Activated naive CD8-positive, alpha-beta T cell treated with anti-CD3 and anti-CD28 coated beads, Interleukin-2, amount 50 U/mL, for 16 hours (primary cell): ENCODE measurements around the gene USP2.

ENCODE experiments used
- DNase-seq: peaks from one replicate; pipeline ENCODE4 v3.0.0-alpha.2; 2020; ENCODE audit warnings: low read depth, low spot score

USP2 gene

DNA sequence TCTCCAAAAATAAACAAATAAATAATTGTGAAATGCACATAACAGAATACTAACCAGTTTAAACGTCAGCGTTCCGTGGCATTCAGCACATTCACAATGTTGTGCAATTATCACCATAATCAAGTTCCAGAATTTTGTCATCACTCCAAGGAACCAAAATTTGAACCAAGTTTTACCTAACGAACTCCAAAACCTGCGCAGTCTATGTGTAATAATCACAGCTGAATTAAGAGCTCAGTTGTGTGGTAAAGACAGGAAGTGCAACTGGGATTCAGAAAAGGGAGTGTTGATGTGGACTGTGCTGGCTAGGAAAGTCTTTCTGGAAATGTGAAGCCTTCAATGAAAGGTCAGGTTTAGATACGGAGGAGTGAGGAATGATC is 59.1 kb downstream of the USP2 start:
- no peak for DNase-seq

DNA sequence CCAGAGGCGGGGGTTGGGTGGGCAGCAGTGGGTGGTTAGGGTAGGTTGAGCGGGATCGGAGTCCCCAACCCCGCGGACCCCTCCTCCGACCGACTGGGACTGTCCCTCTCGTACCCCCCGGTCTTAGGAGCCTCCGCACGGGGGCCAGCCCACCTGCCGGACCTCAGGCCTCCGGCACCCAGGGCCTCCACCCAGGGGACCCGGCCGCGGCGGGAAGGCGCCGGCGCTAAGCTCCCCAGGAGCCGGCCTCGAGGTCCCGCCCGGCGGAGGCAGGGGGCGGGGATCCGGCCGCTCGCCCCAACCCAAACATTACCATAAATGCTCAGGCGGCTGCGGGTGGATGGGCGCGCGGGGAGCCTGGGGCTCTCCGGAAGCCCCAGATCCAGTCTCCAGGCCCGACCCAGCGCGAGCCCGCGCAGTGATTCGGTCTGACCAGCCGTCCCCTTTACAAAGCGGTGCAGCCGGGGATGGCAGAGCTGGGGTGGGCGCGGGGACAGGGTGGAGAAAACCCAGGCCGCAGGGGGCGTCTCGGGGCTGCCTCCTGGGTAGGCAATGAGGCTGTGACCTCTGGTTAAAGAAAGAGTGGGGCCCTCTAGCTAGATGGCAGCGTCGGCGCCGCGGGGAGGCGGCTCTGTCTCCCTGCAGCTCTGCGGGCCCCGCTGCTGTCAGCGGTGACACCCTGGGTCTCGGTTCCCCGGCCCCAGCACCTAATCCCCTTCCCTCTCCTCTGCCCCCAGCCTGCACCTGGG is 60.5 kb downstream of the USP2 start:
- DNase-seq = no peak

DNA sequence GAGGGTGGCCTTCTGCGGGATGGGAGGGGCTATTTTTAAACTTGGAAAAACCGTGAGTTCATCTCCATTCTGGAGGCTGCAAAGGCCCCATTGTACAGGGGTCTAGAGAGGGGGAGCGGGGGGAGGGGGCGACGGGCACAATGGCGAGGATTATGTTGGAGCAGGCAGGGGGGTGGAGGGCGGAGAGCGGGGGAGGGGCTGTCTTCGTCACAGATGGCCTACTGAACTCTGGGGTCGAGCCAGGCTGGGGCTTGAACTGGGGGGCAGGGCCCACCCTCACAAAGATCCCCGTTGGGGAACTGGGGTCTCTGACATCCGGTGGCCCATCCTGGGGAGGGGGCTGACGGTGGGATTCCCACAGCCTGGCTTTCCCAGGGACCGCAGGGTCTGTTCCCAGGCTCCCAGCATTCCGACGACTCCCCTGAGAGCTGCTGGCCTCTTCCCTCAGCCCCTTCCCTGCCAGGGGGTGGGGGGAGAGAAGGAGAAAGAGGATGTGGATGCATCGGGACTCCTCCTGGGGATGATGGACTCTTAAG is 61.2 kb downstream of the USP2 start:
- DNase-seq = no peak

DNA sequence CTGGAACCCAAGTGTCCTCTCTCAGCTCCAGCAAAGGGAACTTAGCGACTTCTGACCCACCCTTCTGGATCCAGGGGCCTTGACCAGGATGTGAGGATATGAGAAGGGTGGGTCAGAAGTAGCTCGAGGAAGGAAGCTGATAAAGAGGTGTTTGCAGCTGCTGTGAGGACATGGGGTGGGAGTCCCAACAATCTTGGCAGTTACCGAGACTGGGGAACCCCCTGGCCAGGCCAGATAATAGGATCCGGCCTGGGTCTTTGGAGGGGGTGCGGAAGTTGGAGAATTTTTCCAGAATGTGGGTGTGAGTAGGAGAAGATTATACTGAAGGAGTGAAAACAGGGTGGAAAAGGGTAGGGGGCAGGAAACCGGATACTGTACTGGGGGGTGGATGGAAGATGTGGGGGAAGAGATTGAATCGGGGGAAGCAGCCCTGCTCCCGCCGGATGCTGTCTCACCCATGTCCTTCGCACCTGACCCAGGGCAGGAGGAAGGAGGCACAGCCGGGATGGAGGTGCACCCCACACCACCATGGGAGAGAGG is 61.7 kb downstream of the USP2 start:
- DNase-seq = no peak

DNA sequence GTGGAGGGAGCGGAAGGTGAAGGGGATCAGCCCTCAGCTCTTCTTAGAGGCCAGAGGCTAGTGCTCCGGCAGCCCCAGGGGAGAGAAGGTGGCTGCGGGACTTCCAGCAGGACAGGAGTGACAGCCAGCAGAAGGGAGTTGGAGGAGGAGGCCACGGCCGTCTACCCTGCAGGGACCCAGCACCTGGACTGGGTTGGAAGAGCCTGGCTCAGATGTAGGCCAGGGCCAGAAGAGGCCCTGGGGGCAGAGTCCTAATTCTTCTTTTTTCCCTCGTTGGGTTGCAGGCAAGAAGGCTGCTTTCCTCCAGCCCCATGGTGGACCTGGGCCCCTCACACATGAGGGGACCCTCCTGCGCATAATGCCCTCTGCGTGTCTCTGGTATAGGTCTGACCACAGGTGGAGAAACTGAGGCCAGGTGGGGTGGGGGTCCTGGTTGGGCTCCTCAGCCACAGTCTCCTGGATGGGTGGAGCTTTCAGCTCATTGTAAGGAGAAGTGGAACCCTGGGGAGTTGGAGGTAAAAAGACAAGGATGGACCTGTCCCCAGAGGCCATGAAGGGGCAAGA is 62.3 kb downstream of the USP2 start:
- no peak for DNase-seq

DNA sequence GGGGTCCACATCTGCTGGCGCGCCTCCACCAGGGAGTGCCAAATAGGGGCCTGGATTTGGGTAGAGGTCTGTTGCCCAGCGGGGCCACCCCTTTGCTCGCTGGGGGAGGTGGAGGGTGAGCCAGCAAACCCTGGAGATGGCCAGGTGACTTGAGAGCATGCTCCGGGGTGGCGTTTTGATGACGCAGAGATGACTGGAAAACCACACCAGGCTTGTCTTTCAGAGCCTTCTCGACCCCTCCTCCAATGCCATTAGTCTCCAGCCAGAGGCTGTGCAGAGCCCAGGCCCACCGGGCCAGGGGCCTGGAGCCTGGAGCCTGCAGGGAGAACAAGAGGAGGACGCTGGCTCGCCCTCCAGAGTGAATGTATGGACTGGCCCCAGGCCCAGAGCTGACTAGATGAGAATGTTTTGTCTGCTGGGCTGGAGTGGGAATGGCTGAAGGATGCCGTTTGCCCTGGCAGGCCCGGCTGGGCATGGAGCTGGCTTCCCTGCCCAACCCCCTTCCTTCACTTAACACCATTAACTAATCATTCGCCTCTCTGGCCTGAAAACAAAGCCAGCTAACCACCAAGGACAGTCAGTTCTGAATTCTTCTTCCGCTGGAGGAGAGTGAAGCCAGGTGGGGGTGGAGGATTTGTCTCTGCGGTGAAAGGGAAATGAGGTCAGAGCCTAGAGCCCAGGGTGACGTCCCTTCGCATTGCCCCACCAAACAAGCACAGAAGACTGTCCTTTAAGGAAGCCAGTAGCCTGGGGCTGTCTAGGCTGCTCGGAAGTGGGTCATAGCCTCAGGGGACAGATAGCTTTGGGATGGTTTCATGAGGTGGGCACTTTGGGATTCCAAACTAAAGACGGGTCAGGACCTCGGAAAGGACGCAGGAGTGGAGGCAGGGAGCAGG is 63.0 kb downstream of the USP2 start:
- DNase-seq = no peak

DNA sequence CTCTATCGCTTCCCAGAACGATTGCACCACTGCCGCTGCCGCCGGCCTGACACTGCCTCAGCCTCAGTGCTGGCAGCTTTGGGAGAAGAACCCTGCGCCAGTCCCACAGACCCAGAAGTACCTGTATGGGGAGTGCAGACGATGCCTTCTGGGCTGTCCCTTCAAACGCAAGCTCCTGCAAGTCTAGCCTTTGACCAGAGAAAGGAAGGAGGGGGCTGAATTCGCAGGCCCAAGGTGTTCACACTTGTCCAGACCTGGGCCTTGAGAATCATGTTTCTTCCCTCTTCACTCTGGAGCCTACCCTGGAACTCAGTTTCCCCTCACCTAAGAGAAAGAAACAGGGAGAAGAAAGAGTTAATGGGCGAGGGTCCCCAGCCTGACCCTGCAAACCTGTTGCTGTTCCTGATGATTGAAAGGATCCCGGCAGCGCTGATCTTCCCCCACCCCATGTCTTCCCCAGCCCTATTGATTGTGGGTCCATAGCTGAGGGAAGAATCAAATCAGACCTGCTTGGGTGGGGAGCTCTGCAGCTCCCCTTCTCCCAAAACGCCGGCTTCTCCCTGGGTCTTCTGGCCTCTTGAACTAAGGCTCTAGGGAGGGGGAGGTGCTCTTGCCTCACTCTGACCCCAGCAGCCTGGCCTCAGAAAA is 63.8 kb downstream of the USP2 start:
- DNase-seq = no peak

DNA sequence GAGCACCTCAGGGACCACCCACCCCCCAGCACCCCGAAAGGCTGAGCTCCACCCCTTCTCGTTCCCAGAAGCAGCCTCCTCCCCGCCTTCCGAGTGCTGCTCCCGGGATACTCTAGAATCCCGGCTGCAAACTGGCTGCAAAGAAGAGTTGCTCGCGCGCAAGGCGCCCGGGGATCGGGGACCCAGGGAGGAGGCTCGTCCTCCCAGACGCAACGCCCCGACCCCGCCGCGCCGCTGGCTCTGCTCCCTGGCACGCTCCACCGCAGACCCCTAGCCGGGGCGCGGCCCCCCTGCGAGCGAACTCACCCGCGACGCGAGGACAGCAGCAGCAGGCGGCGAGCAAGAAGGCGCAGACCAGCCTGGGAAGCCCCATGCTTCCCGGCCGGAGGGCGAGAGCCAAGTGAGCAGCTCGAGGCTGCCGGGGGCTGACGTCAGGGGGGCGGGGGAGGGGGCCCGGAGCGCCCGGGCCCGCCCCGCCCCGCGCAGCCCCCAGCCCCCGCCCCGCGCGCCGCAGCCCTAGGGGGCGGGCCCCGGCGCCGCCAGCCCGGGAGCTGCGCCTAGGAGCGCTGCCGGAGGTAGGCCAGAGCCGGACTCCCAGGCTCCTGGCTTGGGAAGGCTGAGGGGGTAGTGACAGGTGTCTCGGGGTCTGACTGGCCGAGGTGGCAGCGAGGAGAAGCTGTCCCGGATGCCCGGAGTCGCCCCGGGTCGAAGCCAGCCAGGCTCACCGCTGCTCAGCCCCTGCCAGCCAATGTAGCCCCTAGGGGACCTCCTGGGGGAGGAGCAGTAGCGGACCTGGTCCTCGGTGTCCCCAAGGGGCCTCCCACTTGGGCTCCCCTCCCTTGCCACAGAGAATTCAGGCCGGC is 64.5 kb downstream of the USP2 start, which contains the start of gene MCAM:
MCAM (minus strand) TSS at position 402 of the 863 bp plus-strand sequence; CDS start at position 373, 29 bp downstream.
- no peak for DNase-seq

DNA sequence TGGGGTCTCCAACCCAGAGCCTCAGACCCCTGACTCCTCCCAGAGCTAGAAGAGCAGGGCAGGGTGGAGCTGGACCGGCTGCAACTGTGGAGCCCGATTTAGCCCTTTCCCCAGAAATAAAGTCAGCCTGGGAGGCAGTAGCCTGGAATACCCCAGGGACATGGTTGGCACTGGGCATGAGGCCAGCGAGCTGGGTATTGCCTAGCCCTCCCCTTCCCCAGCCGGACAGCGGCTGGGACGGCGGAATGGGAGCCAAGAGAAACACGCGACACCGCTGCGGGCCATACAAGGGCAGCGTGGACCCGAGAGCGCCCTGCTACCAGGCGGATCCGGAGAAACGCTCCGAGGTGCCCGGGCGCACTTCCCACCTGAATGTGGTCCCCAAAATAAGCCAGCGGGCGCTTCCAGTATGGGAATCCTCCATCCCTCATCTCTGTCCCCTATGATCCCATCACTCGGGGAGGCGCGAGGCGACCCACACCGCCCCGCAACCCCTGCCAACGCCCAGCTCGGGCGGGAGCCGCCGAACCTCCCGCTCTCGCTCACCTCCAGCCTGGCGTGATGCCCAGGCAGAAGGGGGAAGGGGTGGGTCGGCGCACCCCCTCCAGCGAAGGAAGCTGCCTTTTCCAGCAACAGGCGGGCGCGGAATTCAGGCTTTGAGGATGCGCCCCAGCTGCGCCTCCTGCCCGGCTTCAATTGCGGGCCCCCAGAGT is 65.3 kb downstream of the USP2 start:
- DNase-seq = no peak

DNA sequence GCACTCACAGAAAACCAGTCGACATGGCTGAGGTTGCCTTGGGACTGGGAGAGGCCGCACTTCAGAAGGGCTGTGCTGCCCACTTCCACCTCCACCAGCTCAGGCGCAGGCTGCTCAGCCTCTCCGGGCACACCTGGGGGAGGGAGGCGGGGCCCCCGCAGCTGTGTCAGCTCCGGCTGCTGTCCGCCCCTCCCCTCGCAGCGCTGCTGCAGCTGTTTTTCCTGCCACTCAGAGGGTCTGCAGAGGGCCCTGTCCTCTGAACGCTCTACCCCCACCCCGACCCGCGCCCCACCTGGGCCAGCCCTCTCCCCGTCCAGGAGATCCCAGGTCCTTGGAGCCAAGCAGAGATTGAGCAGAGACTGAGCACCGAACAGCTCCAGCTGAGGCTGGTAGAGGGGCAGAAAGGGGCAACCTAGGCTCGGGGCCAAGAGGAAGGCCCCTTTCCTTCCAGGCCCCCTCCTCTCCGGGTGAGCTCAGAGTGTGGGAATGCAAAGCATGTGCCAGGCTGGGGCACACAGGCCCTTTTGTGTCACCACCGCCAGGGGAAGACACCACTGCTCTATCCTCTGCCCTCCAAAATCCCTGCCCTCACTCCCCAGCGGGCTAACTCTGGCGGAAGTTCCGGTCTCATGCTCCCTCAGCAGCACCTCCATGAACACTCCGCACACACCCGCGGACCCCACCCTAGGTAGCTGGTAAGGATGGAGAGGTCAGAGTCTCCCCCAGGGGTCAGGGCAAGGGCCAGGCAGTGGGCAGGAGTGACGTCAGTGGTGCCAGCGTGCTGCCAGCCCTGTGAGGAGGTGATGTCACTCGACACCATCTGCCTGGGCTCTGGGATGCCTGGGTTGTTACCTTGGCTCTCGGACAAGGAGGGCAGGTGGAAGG is 66.1 kb downstream of the USP2 start:
- DNase-seq = no peak

DNA sequence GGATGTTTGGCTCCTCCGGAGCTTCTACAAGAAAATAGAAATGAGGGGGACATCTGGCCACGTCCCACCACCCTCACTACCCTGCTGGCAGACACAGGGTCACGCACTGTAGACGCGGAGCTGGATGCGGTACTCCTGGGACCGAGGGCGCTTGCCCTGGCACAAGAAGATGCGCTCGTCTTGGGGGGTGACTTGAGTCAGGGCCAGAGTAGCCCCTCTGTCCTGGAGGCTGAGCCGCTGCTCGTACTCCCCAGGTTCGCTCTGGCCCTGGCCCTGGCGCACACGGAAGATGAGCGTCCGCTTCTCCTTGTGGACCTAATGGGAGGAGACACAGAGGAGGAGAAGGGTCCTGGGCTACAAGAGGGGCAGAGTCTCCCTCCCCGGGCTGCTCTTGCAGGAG is 66.8 kb downstream of the USP2 start:
- no peak for DNase-seq

DNA sequence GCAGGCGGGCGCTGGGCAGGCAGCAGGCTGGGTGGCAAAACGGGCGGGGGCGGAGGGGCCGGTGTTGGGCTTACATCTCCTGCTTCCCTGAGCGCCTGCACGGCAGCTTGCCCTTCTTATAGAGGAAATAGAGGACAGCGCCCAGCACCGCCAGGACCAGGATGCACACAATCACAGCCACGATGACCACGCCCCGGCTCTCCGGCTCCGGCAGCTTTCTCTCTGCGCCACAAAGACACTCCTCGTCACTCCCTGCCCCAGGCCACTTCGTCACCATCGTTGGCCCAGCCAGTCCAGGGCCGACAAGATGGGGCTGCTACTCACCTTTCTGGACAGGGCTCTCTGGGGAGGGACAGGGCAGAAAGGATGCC is 70.8 kb downstream of the USP2 start:
- DNase-seq = no peak

DNA sequence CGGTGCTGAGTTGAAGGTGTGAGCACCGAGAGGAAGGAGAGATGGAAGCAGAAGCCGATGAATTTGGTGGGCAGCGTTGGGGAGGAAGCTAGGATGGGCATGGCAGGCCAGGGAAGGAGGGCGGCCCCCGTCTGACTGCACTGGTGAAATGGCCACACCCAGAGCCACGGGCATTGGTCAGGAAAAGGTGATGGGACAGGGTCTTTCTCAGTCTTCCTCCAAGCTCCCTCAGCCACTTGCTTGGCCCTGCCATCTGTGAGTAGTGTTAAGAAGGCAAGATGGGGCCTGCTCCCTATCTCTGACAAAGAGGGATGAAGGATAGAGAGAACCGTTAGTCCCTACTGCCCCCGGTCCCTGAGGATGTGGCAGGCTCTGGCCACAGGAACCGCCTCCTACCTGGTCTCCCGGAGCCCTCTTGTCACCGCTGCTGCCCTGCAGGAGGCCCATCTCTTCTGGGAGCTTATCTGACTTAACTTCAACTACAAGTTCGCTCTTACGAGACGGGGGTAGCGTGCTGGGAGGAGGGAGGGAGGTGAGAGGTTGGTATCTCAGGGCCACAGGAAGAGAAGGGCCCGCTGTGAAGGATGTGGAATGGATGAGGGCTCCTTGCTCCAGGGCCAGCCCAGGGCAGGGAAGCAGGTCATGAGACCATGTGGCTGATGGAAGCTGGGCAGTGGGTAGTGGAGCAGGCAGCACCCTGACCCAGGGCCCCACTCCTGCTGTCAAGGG is 71.4 kb downstream of the USP2 start:
- no peak for DNase-seq

DNA sequence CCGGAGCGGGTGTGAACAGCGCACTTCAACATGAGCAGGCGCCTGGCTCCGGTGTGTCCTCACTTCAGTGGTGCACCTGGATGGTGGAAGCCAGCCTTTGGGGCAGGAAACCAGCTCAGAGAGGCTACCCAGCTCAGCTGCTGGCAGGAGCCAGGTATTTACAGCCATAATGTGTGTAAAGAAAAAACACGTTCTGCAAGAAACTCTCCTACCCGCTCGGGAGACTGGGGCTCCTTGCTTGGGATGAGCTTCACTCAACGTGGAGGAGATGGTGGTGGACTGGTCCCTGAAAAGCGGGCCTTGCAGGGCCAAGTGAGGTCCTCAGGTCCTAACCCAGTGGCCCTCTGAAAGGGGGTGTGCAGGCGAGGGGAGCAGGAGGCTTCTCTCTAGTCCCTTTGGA is 72.1 kb downstream of the USP2 start:
- DNase-seq = no peak

DNA sequence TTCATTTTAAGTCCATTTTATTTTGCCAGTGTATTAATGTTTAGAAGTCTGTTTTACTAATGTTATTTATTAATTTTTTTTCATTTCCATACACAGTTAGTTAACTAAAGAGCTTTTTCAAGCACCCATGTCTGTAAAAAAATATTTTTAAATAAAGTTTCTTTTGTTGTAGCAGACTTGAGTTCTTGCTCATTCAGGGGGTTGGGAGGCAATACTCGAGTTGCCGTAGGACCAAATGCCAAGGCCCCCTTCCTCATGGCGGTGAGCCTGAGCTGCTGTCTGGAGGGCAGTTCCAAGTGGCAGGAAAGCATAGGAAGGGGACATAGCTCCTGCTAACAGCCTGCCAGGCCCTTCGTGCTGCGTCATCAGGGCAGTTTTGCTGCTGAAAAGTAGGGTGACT is 73.5 kb downstream of the USP2 start:
- no peak for DNase-seq

DNA sequence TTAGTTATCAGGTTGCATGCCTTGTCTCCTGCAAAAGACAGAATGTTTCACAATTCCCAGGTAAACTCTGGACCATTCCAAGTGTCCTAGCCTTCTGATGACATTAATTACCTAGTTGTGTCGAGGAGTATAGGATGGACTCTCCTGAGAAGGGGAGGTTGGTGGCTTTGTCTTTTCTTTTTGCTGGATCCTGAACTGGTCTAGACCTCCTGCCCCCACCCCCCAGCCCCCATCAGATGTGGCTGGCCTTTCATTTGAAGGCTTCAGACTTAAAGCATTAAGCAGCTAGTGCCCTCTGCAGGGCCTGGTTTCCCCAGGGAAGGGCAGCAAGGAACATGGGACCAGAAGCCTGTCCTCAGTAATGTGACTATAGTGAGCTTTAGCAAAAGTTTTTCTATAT is 74.3 kb downstream of the USP2 start:
- DNase-seq = no peak

DNA sequence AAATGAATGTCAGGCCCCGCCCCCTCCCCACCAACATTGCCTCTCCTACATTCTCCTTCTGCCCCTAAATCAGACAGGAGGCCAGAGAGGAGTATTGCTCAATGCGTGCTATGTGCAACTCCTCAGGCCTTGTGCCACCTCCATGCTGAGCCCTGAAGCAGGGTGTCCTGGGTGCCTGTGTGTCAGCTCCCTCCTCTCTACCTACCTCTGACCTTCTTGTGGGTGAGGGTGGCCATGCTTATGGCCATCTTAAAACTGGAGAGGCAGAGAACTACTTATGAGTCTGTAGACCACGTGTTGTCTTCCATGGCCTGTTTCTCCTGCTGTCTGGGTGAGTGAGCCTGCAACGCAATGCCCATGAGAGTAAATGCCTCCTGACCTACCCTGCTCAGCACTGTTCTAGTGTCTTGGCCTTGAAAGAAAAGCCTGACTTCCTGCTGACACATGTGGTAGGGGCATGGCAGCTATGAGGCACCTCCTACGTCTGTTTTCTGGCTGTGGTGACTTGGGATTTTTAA is 75.1 kb downstream of the USP2 start:
- no peak for DNase-seq
